OCI-LY1 (cell line): Measurements from ENCODE around the gene MTUS2.

Experiments
- H2AFZ ChIP-seq: fragments of 200-600 bp; sonication (generic), shearing (Covaris generic); 2 replicates; pipeline ENCODE4 v1.6.0; 2014; ENCODE audit warnings: antibody characterized with exemption, mild to moderate bottlenecking, low read length
- H3F3A ChIP-seq: fragments of 200-600 bp; sonication (generic), shearing (Covaris generic); 2 replicates; pipeline ENCODE4 v1.6.0; 2014; ENCODE audit warnings: mild to moderate bottlenecking, antibody characterized with exemption, low read length, moderate library complexity; ENCODE audit not compliant: insufficient read depth
- H3K27ac ChIP-seq: fragments of 200-600 bp; sonication (generic); 2 replicates; pipeline ENCODE4 v1.5.1; 2014; ENCODE audit warnings: low read length, mixed run types, mild to moderate bottlenecking, low read depth; ENCODE audit not compliant: poor library complexity, severe bottlenecking
- H3K27me3 ChIP-seq: fragments of 200-600 bp; sonication (generic); 2 replicates; pipeline ENCODE4 v1.6.0; 2014; ENCODE audit warnings: antibody characterized with exemption, mild to moderate bottlenecking, low read length, moderate library complexity; ENCODE audit not compliant: insufficient read depth
- H3K36me3 ChIP-seq: fragments of 200-600 bp; sonication (generic); 2 replicates; pipeline ENCODE4 v1.6.1; 2014; ENCODE audit warnings: mild to moderate bottlenecking, antibody characterized with exemption, low read length, moderate library complexity, mixed read lengths; ENCODE audit not compliant: insufficient read depth
- H3K4me1 ChIP-seq: fragments of 200-600 bp; sonication (generic); 2 replicates; pipeline ENCODE4 v1.5.1; 2014; ENCODE audit warnings: mild to moderate bottlenecking, low read length, moderate library complexity; ENCODE audit not compliant: insufficient read depth, severe bottlenecking
- H3K4me2 ChIP-seq: fragments of 200-600 bp; sonication (generic), shearing (Covaris generic); 2 replicates; pipeline ENCODE4 v1.6.1; 2014; ENCODE audit warnings: low read length
- H3K4me3 ChIP-seq: fragments of 200-600 bp; sonication (generic); 2 replicates; pipeline ENCODE4 v1.5.1; 2014; ENCODE audit warnings: low read length, low read depth, mild to moderate bottlenecking, mixed read lengths; ENCODE audit not compliant: poor library complexity, severe bottlenecking
- H3K79me2 ChIP-seq: fragments of 200-600 bp; shearing (Covaris generic); 2 replicates; pipeline ENCODE4 v1.6.1; 2016; ENCODE audit warnings: mixed run types, low read length, mixed read lengths; ENCODE audit not compliant: insufficient read depth
- H3K9ac ChIP-seq: fragments of 200-600 bp; sonication (generic), shearing (Covaris generic); 2 replicates; pipeline ENCODE4 v1.6.1; 2014; ENCODE audit warnings: mild to moderate bottlenecking, low read length, mixed read lengths
- H3K9me2 ChIP-seq: fragments of 200-600 bp; sonication (generic), shearing (Covaris generic); 2 replicates; pipeline ENCODE4 v1.6.1; 2014; ENCODE audit warnings: low read depth, mild to moderate bottlenecking, low read length, mixed read lengths
- H3K9me3 ChIP-seq: fragments of 200-600 bp; shearing (Covaris generic); 2 replicates; pipeline ENCODE4 v1.6.1; 2014; ENCODE audit warnings: low read length, mixed read lengths
- H4K20me1 ChIP-seq: fragments of 200-600 bp; sonication (generic), shearing (Covaris generic); 2 replicates; pipeline ENCODE4 v1.6.0; 2016; ENCODE audit warnings: mild to moderate bottlenecking, low read length; ENCODE audit not compliant: insufficient read depth
- EZH2 ChIP-seq: fragments of 200-600 bp; sonication (generic), shearing (Covaris generic); IDR thresholded peaks from 2 replicates; pipeline ENCODE4 v1.8.0; 2017; ENCODE audit warnings: borderline replicate concordance, mixed run types, mild to moderate bottlenecking, antibody characterized with exemption, low read length, moderate library complexity, mixed read lengths
- TF ChIP-seq, protein P1 (sequence below): fragments of 200-600 bp; sonication (generic), shearing (Covaris generic); IDR thresholded peaks from 2 replicates; pipeline ENCODE4 v1.5.1; 2017; ENCODE audit warnings: mild to moderate bottlenecking, antibody characterized with exemption, low read length, moderate library complexity, mixed read lengths

MTUS2 gene

GRCh38 chr13:29411481-29411880, 591.3 kb downstream of the MTUS2 start:
- Histone ChIP-seq H3K36me3 (no peaks in the 10 kb centered on the region), H2AFZ (no peak overlapping the region), H3K79me2 (no peaks in the 10 kb centered on the region), H3K9me3 (peaks cover 7% of the 10 kb centered on the region), H3K4me2 (no peak overlapping the region), H3F3A (no peaks in the 10 kb centered on the region), H4K20me1 (no peaks in the 10 kb centered on the region), H3K9me2 (no peaks in the 10 kb centered on the region), H3K27me3 (no peaks in the 10 kb centered on the region), H3K4me3 (no peak overlapping the region), H3K4me1 (no peaks in the 10 kb centered on the region), H3K27ac (no peak overlapping the region), H3K9ac (no peak overlapping the region)
- TF ChIP-seq EZH2 = no peak
- TF ChIP-seq, protein P1, sequence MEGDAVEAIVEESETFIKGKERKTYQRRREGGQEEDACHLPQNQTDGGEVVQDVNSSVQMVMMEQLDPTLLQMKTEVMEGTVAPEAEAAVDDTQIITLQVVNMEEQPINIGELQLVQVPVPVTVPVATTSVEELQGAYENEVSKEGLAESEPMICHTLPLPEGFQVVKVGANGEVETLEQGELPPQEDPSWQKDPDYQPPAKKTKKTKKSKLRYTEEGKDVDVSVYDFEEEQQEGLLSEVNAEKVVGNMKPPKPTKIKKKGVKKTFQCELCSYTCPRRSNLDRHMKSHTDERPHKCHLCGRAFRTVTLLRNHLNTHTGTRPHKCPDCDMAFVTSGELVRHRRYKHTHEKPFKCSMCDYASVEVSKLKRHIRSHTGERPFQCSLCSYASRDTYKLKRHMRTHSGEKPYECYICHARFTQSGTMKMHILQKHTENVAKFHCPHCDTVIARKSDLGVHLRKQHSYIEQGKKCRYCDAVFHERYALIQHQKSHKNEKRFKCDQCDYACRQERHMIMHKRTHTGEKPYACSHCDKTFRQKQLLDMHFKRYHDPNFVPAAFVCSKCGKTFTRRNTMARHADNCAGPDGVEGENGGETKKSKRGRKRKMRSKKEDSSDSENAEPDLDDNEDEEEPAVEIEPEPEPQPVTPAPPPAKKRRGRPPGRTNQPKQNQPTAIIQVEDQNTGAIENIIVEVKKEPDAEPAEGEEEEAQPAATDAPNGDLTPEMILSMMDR = no peak

GRCh38 chr13:29418026-29418425, 597.9 kb downstream of the MTUS2 start:
- H3K9me3 ChIP-seq = no peaks in the 10 kb centered on the region
- no peaks in the 10 kb centered on the region for H3K4me1 ChIP-seq
- no peaks in the 10 kb centered on the region for H3K36me3 ChIP-seq
- H4K20me1 ChIP-seq = no peaks in the 10 kb centered on the region
- no peaks in the 10 kb centered on the region for H3K27me3 ChIP-seq
- no peak for TF ChIP-seq EZH2
- TF ChIP-seq, protein P1 = no peak
- H3F3A ChIP-seq = no peaks in the 10 kb centered on the region
- H3K4me2 ChIP-seq = no peak overlapping the region
- no peak overlapping the region for H3K4me3 ChIP-seq
- H3K27ac ChIP-seq = no peak overlapping the region
- no peaks in the 10 kb centered on the region for H3K9me2 ChIP-seq
- no peak overlapping the region for H3K9ac ChIP-seq
- H2AFZ ChIP-seq = no peak overlapping the region
- no peaks in the 10 kb centered on the region for H3K79me2 ChIP-seq

- Histone ChIP-seq H3K4me3 (no peak overlapping the region), H3F3A (no peaks in the 10 kb centered on the region), H4K20me1 (no peaks in the 10 kb centered on the region), H3K36me3 (no peaks in the 10 kb centered on the region), H3K4me2 (no peak overlapping the region), H3K79me2 (no peaks in the 10 kb centered on the region), H3K9ac (no peak overlapping the region), H3K27ac (no peak overlapping the region), H3K4me1 (no peaks in the 10 kb centered on the region), H2AFZ (no peak overlapping the region), H3K27me3 (no peaks in the 10 kb centered on the region), H3K9me2 (no peaks in the 10 kb centered on the region), H3K9me3 (no peaks in the 10 kb centered on the region)
- no peak for TF ChIP-seq EZH2
These were observed 601.0 kb downstream of the MTUS2 start for GRCh38 chr13:29421118-29421517.

GRCh38 chr13:29422015-29422414, 601.9 kb downstream of the MTUS2 start:
- no peak overlapping the region for H3K27ac ChIP-seq
- H2AFZ ChIP-seq = no peak overlapping the region
- H4K20me1 ChIP-seq = no peaks in the 10 kb centered on the region
- no peaks in the 10 kb centered on the region for H3F3A ChIP-seq
- no peak overlapping the region for H3K4me3 ChIP-seq
- no peaks in the 10 kb centered on the region for H3K36me3 ChIP-seq
- H3K27me3 ChIP-seq = peaks cover 6% of the 10 kb centered on the region; the same call in 1 of the 2 replicates
- no peaks in the 10 kb centered on the region for H3K9me2 ChIP-seq
- TF ChIP-seq, protein P1 = no peak
- no peak for TF ChIP-seq EZH2
- H3K4me1 ChIP-seq = no peaks in the 10 kb centered on the region
- H3K9me3 ChIP-seq = no peaks in the 10 kb centered on the region
- no peaks in the 10 kb centered on the region for H3K79me2 ChIP-seq
- H3K9ac ChIP-seq = no peak overlapping the region
- no peak overlapping the region for H3K4me2 ChIP-seq
